Activated CD8-positive, alpha-beta T cell treated with anti-CD3 and anti-CD28 coated beads for 36 hours (primary cell): Measurements from ENCODE around the gene COL11A2. TPM values are rescaled to one million over a fixed set of nuclear protein-coding genes. Genes with fewer than 3 reads are reported as not detected.

Experiments used
- ATAC-seq: fragments of 200-7000 bp; cut with Tn5 transposase; one replicate; pipeline ENCODE4 v1.10.0; 2021; ENCODE audit warnings: mild to moderate bottlenecking, moderate library complexity
- CTCF ChIA-PET: fragments of 350-600 bp; sonication (Branson Sonifier 250); formaldehyde crosslinking; loops from one replicate; lab custom pipeline; 2021; ENCODE audit warnings: antibody characterized with exemption; lab: Charles Lee
- POLR2A ChIA-PET: fragments of 350-600 bp; sonication (Branson Sonifier 250); formaldehyde crosslinking; loops from one replicate; lab custom pipeline; 2021; ENCODE audit warnings: antibody characterized with exemption; lab: Charles Lee
- DNase-seq: peaks from one replicate; pipeline ENCODE4 v3.0.0-alpha.2; 2020
- H3K27ac Mint-ChIP-seq: one replicate; pipeline ENCODE4 v1.8.0; 2021; ENCODE audit warnings: mild to moderate bottlenecking, mixed read lengths
- H3K27me3 Mint-ChIP-seq: one replicate; pipeline ENCODE4 v1.8.0; 2021; ENCODE audit warnings: mixed read lengths
- H3K36me3 Mint-ChIP-seq: one replicate; pipeline ENCODE4 v1.8.0; 2021; ENCODE audit warnings: low read depth, mixed read lengths
- H3K4me1 Mint-ChIP-seq: one replicate; pipeline ENCODE4 v1.8.0; 2021; ENCODE audit warnings: low read depth, mixed read lengths
- H3K4me3 Mint-ChIP-seq: one replicate; pipeline ENCODE4 v1.8.0; 2021; ENCODE audit warnings: mild to moderate bottlenecking, moderate library complexity, mixed read lengths
- H3K9me3 Mint-ChIP-seq: one replicate; pipeline ENCODE4 v1.8.0; 2021; ENCODE audit warnings: mixed read lengths
- intact Hi-C: fragments of 100-400 bp; cut with micrococcal nuclease; formaldehyde crosslinking; loops from one replicate; pipeline ENCODE4 v1.10.0; 2022
- total RNA-seq, 2 experiments: library from RNA; stranded (reverse); gene quantifications; one replicate each; pipeline ENCODE4 v1.2.3, GENCODE V29; 2021
- TF ChIP-seq, protein P1 (sequence below): fragments of 200-600 bp; IDR thresholded peaks from one replicate; pipeline ENCODE4 v1.8.0; 2022; ENCODE audit warnings: antibody characterized with exemption, mild to moderate bottlenecking

COL11A2 gene
- total RNA-seq, 2 experiments from 2014 or later = 1.3 to 1.4 TPM

GRCh38 chr6:33207552-33208090, 15.4 kb upstream of the COL11A2 start:
- ChIA-PET POLR2A (interaction anchor here (1.4 to 4.4 kb wide), 8 partner anchors 10 to 237 kb away, joined by 5 to 37 read pairs (median 8); partner anchors contain the start of genes B3GALT4, RPS18 and VPS52), CTCF (interaction anchor here (3.3 to 4.0 kb wide), 2 partner anchors 10 to 41 kb away, joined by 22 to 23 read pairs; no protein-coding TSS in a partner anchor)
- H3K4me3 Mint-ChIP-seq = peak overlapping the region; percentile 77
- ATAC-seq (no peak), DNase-seq (peak; percentile 41)
- H3K27me3 Mint-ChIP-seq = no peaks in the 10 kb centered on the region
- no peaks in the 10 kb centered on the region for H3K9me3 Mint-ChIP-seq
- intact Hi-C loops = no loop called here
- peaks cover 64% of the 10 kb centered on the region for H3K4me1 Mint-ChIP-seq
- H3K36me3 Mint-ChIP-seq = peaks cover 43% of the 10 kb centered on the region
- TF ChIP-seq, protein P1, sequence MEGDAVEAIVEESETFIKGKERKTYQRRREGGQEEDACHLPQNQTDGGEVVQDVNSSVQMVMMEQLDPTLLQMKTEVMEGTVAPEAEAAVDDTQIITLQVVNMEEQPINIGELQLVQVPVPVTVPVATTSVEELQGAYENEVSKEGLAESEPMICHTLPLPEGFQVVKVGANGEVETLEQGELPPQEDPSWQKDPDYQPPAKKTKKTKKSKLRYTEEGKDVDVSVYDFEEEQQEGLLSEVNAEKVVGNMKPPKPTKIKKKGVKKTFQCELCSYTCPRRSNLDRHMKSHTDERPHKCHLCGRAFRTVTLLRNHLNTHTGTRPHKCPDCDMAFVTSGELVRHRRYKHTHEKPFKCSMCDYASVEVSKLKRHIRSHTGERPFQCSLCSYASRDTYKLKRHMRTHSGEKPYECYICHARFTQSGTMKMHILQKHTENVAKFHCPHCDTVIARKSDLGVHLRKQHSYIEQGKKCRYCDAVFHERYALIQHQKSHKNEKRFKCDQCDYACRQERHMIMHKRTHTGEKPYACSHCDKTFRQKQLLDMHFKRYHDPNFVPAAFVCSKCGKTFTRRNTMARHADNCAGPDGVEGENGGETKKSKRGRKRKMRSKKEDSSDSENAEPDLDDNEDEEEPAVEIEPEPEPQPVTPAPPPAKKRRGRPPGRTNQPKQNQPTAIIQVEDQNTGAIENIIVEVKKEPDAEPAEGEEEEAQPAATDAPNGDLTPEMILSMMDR = no peak
- H3K27ac Mint-ChIP-seq = peak overlapping the region; percentile 94

DNA sequence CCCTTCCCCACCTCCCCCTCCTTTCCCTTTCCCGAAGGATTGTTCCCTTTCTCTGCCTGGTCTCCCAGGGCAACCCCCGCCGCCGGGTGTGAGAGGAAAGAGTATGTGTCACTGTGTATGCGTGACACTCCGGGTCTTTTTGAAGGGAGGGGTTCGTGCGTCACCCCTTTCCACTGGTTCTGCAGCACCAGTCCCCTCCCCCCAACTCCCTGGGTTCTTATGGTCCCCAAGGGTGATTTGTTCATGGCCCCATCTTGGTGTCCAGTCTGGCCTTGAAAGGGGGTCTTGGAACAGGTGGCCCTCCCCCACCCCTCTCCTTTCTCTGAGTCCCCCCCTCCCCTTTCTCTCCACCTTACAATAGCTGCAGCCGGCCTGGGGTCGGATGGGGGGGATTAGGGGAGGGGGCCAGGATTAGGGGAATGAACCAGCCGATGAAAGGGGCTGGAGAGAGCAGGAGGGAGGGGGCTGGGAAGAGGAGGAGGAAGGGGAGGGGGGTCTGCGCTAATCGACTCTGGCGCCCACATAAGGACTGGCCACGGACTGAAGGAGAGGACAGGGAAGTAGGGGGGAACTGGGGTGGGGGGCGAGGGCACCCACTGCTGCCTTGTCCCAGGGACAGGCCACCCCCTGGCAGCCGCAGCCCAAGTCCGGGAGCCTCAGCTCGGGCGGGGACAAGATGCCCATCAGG, 14.7 kb upstream of the COL11A2 start:
- ChIA-PET POLR2A (interaction anchor here (2.0 to 4.4 kb wide), 4 partner anchors 9 to 71 kb away, joined by 11 to 37 read pairs (median 16); partner anchors contain the start of genes B3GALT4, RPS18 and VPS52), CTCF (interaction anchor here (4.0 kb wide), 1 partner anchor 10 kb away, joined by 23 read pairs; no protein-coding TSS in a partner anchor)
- no peak for DNase-seq
- TF ChIP-seq, protein P1 = no peak
- intact Hi-C loops = no loop called here
- H3K27me3 Mint-ChIP-seq = no peaks in the 10 kb centered on the region
- no peak for ATAC-seq
- H3K27ac Mint-ChIP-seq = peak overlapping the region; percentile 94
- peaks cover 67% of the 10 kb centered on the region for H3K4me1 Mint-ChIP-seq
- H3K9me3 Mint-ChIP-seq = no peaks in the 10 kb centered on the region
- peaks cover 49% of the 10 kb centered on the region for H3K36me3 Mint-ChIP-seq
- H3K4me3 Mint-ChIP-seq = peak overlapping the region; percentile 77

DNA sequence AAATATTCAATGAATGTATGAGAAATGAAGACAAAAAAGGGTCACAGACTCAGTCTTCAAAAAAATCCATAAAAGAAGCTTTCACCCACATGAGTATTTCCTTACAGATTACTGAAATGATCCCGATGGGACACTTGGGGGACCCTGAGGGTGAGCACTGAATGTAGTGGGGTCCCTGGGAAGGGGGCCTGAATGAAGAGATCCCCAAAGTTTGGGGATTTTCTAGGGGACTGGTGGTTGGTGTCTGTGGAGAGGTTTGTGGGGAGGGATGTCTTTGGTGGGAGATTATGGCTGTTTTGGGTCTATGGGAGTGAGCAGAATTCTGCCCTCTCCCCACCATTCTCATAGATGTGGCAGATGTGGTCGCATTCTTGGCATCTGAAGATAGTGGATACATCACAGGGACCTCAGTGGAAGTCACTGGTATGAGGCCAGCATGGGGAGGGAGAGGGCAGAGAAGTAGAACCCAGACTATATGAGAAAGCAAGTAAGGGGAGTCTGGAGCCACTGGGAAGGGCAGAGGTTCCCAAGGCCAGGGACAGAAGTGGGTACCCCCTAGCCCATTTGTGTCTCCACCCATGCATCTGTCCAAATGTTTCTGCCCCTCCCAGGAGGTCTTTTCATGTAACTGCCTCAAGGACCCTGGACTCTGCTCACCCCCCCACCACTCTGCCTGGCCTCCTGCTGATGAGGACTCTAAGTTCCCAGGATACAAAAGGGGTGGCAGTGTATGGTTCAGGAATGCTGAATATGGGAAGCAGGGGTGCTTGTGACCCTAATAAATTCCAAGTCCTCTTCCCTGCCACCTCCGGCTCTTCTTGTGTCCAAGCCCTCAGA, 14.0 kb upstream of the COL11A2 start:
- CTCF ChIA-PET = interaction anchor here (2.0 kb wide), 1 partner anchor 42 kb away, joined by 13 read pairs; no protein-coding TSS in a partner anchor
- Mint-ChIP-seq H3K9me3 (no peaks in the 10 kb centered on the region), H3K36me3 (peaks cover 55% of the 10 kb centered on the region), H3K27ac (peak overlapping the region; percentile 99), H3K4me3 (peak overlapping the region; percentile 98), H3K4me1 (peaks cover 71% of the 10 kb centered on the region), H3K27me3 (no peaks in the 10 kb centered on the region)
- no peak for DNase-seq
- intact Hi-C loops = no loop called here
- POLR2A ChIA-PET = interaction anchor here (0.9 to 2.4 kb wide), 8 partner anchors 11 to 234 kb away, joined by 3 to 18 read pairs (median 4); partner anchors contain the start of genes RPS18 and VPS52
- no peak for ATAC-seq
- TF ChIP-seq, protein P1 = no peak

GRCh38 chr6:33205191-33206026, 13.1 kb upstream of the COL11A2 start:
- H3K9me3 Mint-ChIP-seq = no peaks in the 10 kb centered on the region
- ChIA-PET CTCF (interaction anchor here (0.8 to 2.0 kb wide), 4 partner anchors 11 to 185 kb away, joined by 3 to 13 read pairs (median 4); partner anchors contain the start of genes RPS18 and VPS52), POLR2A (interaction anchor here (0.8 to 2.4 kb wide), 15 partner anchors 8 to 352 kb away, joined by 3 to 18 read pairs (median 4); partner anchors contain the start of genes PSMB9, RPS18, TAP1 and VPS52)
- ATAC-seq (peak; percentile 58), DNase-seq (peak; percentile 84)
- no peaks in the 10 kb centered on the region for H3K27me3 Mint-ChIP-seq
- peak overlapping the region; percentile 99 for H3K27ac Mint-ChIP-seq
- H3K4me3 Mint-ChIP-seq = peak overlapping the region; percentile 98
- TF ChIP-seq, protein P1 = peak; percentile 21
- H3K4me1 Mint-ChIP-seq = peaks cover 68% of the 10 kb centered on the region
- intact Hi-C loops = no loop called here
- peaks cover 55% of the 10 kb centered on the region for H3K36me3 Mint-ChIP-seq
